ENCODE results near the gene LILRB2.
"Not testable (repeated sequence)": the region's sequence is repeated elsewhere in the genome, so short reads cannot be mapped to it uniquely, and the experiment has no call there.

LILRB2 gene

GRCh38 chr19:54240372-54241336 is 40.3 kb downstream of the LILRB2 start:
- DNase-seq (ENCODE audit: low read depth): not testable (repeated sequence)

GRCh38 chr19:54239491-54240371 is 41.2 kb downstream of the LILRB2 start:
- DNase-seq (ENCODE audit: low read depth): not testable (repeated sequence)

GRCh38 chr19:54233941-54234340 is 47.0 kb downstream of the LILRB2 start:
- DNase-seq (ENCODE audit: low read depth): no peak

GRCh38 chr19:54231077-54231931 is 49.6 kb downstream of the LILRB2 start:
- peak; percentile 45 for DNase-seq (ENCODE audit: low read depth)

- DNase-seq (ENCODE audit: low read depth): no peak
Measured at GRCh38 chr19:54230031-54230430, 50.9 kb downstream of the LILRB2 start.

GRCh38 chr19:54229146-54229545 is 51.8 kb downstream of the LILRB2 start:
- DNase-seq (ENCODE audit: low read depth): no peak

GRCh38 chr19:54224619-54225018 is 56.3 kb downstream of the LILRB2 start:
- DNase-seq (ENCODE audit: low read depth): not testable (repeated sequence)

GRCh38 chr19:54223937-54224281 is 57.0 kb downstream of the LILRB2 start:
- DNase-seq (ENCODE audit: low read depth): not testable (repeated sequence)

Data from stromal cell of bone marrow (primary cell).